Right lobe of liver (tissue), 6 donors: ENCODE measurements around the gene FABP3. TPM values are rescaled to one million over a fixed set of nuclear protein-coding genes. Genes with fewer than 3 reads are reported as not detected.

Source experiments
- ATAC-seq, 4 donors: fragments of 200-7000 bp; cut with Tn5 transposase; one replicate each; pipeline ENCODE4 v1.9.1; 2020; ENCODE audit warnings: mild to moderate bottlenecking in 4 of 4, moderate library complexity in 4 of 4
- DNase-seq, 3 donors: peaks; one replicate each; pipeline ENCODE4 v3.0.0-alpha.2; 2020
- H3K27ac ChIP-seq, 3 donors: fragments of 200-600 bp; one replicate each; pipeline ENCODE4 v1.8.0; 2022
- H3K27me3 ChIP-seq, 2 donors: fragments of 200-600 bp; one replicate each; pipeline ENCODE4 v1.8.0; 2022
- H3K36me3 ChIP-seq, 4 donors: fragments of 200-600 bp; sonication (generic) in 1 of 4; one replicate each; pipeline versions ENCODE4 v1.5.1 to v1.8.0; 2017 to 2022; ENCODE audit warnings: control low read depth in 1 of 4
- H3K4me1 ChIP-seq, 4 donors: fragments of 200-600 bp; sonication (generic) in 1 of 4; one replicate each; pipeline versions ENCODE4 v1.5.1 to v1.8.0; 2017 to 2022; ENCODE audit warnings: control low read depth in 1 of 4
- H3K4me3 ChIP-seq, 3 donors: fragments of 200-600 bp; one replicate each; pipeline ENCODE4 v1.8.0; 2022
- H3K9me3 ChIP-seq, 4 donors: fragments of 200-600 bp; sonication (generic) in 1 of 4; one replicate each; pipeline versions ENCODE4 v1.5.1 to v1.8.0; 2017 to 2022; ENCODE audit warnings: control low read depth in 1 of 4
- CTCF ChIP-seq, 4 donors: fragments of 200-600 bp in 3 of 4; fragments of 450-650 bp in 1 of 4; IDR thresholded peaks; one replicate each; pipeline versions ENCODE4 v1.5.1 to v1.8.0; 2016 to 2022; ENCODE audit warnings: antibody characterized with exemption in 4 of 4, mild to moderate bottlenecking in 2 of 4
- POLR2A ChIP-seq: fragments of 450-650 bp; IDR thresholded peaks from one replicate; pipeline ENCODE4 v1.6.1; 2017; ENCODE audit warnings: antibody characterized with exemption, mild to moderate bottlenecking
- WGBS: methylation state at CpG from one replicate; pipeline ENCODE4 v1.1.6; 2018; ENCODE audit warnings: low coverage, low lambda C conversion rate; ENCODE audit not compliant: insufficient coverage; ENCODE audit errors: missing lambda C conversion rate; 5-methylcytosine and 5-hydroxymethylcytosine counted together
- intact Hi-C, 2 donors: fragments of 100-400 bp; cut with DNase I; formaldehyde crosslinking; loops; one replicate each; pipeline versions ENCODE4 v1.11.2 to v1.14.1; 2022
- total RNA-seq, 6 experiments: library from RNA; depleted of rRNA in 2 of 6; stranded (reverse); fragments of >200 nt in 2 of 6; fragmentation: NEBNext Ultra II Directional in 3 of 6; extraction: Animal tissue kit (Norgen Biotek cat#: 25700) in 3 of 6; gene quantifications; one replicate each; pipeline versions ENCODE4 v1.1.0 to v1.2.4, GENCODE V29; 2016 to 2023
- donor health status: DM: no; HTN: yes; CAD: no.
- donor health status: DM: no; HTN: no; CAD: no.
- donor health status: DM: no; HTN: no; CAD: no.
- donor health status: DM: no; HTN: yes; CAD: no.
- donor health status: DM: no; HTN: yes; CAD: no.

Gene FABP3
- total RNA-seq, 6 experiments from 2014 or later: 1.3 to 8.3 (median 4.6) TPM

GRCh38 chr1:31409946-31410858 is 37.3 kb upstream of the FABP3 start:
- DNase-seq (no peak), ATAC-seq (no peak)
- intact Hi-C loops: no loop called here
- Histone ChIP-seq H3K4me3 (no peak overlapping the region), H3K36me3 (no peaks in the 10 kb centered on the region), H3K4me1 (peaks cover 0 to 5% (median 2%) of the 10 kb centered on the region in 4 donors), H3K27ac (no peak overlapping the region), H3K9me3 (no peaks in the 10 kb centered on the region), H3K27me3 (no peaks in the 10 kb centered on the region)
- TF ChIP-seq POLR2A (no peak), CTCF (IDR thresholded peaks at IDR 0.05) (no peak)
- WGBS: 64% methylated on average over 3 of the region's 6 CpGs

GRCh38 chr1:31408788-31409318 is 36.0 kb upstream of the FABP3 start:
- no peak for ATAC-seq
- Histone ChIP-seq H3K9me3 (no peaks in the 10 kb centered on the region), H3K4me1 (peaks cover 0 to 5% (median 2%) of the 10 kb centered on the region in 4 donors), H3K4me3 (no peak overlapping the region), H3K27me3 (no peaks in the 10 kb centered on the region), H3K27ac (no peak overlapping the region), H3K36me3 (no peaks in the 10 kb centered on the region)
- intact Hi-C loops: no loop called here
- WGBS: 62% methylated on average over 1 of the region's 5 CpGs
- DNase-seq: no peak
- TF ChIP-seq CTCF (IDR thresholded peaks at IDR 0.05) (no peak), POLR2A (no peak)

GRCh38 chr1:31407029-31407626 is 34.3 kb upstream of the FABP3 start:
- TF ChIP-seq POLR2A (no peak), CTCF (IDR thresholded peaks at IDR 0.05) (no peak)
- 85% methylated on average over 8 of the region's 18 CpGs for WGBS
- no peaks in the 10 kb centered on the region for H3K4me1 ChIP-seq
- no peaks in the 10 kb centered on the region for H3K27me3 ChIP-seq
- H3K9me3 ChIP-seq: no peaks in the 10 kb centered on the region
- no peak overlapping the region for H3K4me3 ChIP-seq
- peak; percentile 16 to 59 (median 42) for ATAC-seq
- intact Hi-C loops: no loop called here
- no peaks in the 10 kb centered on the region for H3K36me3 ChIP-seq
- DNase-seq: no peak
- H3K27ac ChIP-seq: no peak overlapping the region

GRCh38 chr1:31405578-31406245 is 32.8 kb upstream of the FABP3 start:
- Histone ChIP-seq H3K9me3 (no peaks in the 10 kb centered on the region), H3K4me1 (no peaks in the 10 kb centered on the region), H3K27me3 (no peaks in the 10 kb centered on the region), H3K36me3 (no peaks in the 10 kb centered on the region), H3K27ac (no peak overlapping the region), H3K4me3 (no peak overlapping the region)
- intact Hi-C loops: no loop called here
- ATAC-seq (peak in 1 of 4 donors; percentile 19), DNase-seq (no peak)
- TF ChIP-seq POLR2A (no peak), CTCF (IDR thresholded peaks at IDR 0.05) (no peak)
- 90% methylated on average over 2 of the region's 6 CpGs for WGBS
